Measurements from ENCODE around the gene FABP1.

GRCh38 chr2:88160517-88160916, 32.7 kb upstream of the FABP1 start:
- TF ChIP-seq CTCF (conservative IDR thresholded peaks at IDR 0.05 in 1 of 2, IDR thresholded peaks at IDR 0.05 in 1 of 2; ENCODE audit: extremely low read depth in 1 of 2, insufficient read depth in 1 of 2, low read depth in 1 of 2, low read length in 2 of 2) = no peak
- no peak for TF ChIP-seq EZH2 (IDR thresholded peaks at IDR 0.05; ENCODE audit: borderline replicate concordance, low read length)

Data from mammary epithelial cell (primary cell).